ENCODE measurements around the gene TSSK6. TPM values are rescaled to one million over a fixed set of nuclear protein-coding genes. Genes with fewer than 3 reads are reported as not detected.

Gene TSSK6
- polyA plus RNA-seq, 1 donor (not counting 4 experiments of a cell fraction or from before 2014, with no cell fraction given): 0.47 TPM

DNA sequence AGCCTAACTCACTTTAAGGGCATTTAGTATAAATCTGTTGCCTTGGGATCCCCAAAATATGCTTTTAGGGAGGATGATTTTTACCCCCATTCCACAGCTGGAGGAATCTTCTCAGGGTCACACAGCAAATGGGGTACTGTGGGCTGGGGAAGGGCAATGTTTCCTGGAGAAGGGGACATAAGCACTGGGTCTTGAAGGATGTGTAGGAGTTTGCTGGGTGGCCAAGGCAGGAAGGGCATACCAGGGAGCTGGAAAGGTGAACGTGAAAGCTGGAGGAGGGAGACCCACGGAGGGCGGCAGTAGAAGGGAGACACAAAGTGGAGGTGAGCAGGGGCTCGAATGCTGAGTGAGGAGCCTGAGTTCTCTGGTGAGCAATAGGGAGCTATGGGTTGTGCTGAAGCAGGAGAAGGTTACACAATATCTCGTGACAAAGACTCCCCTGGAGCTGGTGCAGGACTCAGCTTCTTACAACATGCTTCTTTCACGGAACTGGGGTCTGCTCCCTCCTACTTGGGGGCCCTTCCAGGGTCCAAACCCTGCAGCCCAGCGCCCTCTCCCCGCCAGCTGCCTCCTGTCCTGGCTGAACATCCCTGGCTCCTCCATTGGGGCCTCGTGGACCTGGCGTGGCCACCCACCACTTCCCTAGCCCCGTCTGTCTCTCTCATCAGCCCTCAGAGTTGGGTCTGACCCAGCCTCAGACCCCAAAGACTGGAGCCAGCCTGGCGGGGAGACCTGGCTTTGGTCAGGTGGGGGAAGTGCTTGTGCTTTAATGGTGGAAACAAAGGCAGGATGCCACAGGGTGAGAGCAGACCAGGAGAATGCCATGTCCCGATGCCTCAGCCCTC, 33.8 kb upstream of the TSSK6 start:
- no peaks in the 10 kb centered on the region for H3K4me1 ChIP-seq (ENCODE audit: control insufficient read depth, extremely low read depth, insufficient read depth, low read length)
- dilution Hi-C loops (cut with MboI; ENCODE audit: extremely low pct_ligation_motif_present, low sequenced_read_pairs): no loop called here
- no peak overlapping the region for H3K9ac ChIP-seq (ENCODE audit: control insufficient read depth, extremely low read depth, insufficient read depth, low read length)
- no peaks in the 10 kb centered on the region for H3K9me3 ChIP-seq (ENCODE audit: control insufficient read depth, low read depth, low read length)
- no peaks in the 10 kb centered on the region for H4K20me1 ChIP-seq (ENCODE audit: control insufficient read depth, extremely low read depth, insufficient read depth, low read length)
- H3K27ac ChIP-seq (ENCODE audit: control insufficient read depth, insufficient read depth, low read length): no peak overlapping the region
- H3K27me3 ChIP-seq (ENCODE audit: control insufficient read depth, extremely low read depth, insufficient read depth, low read length): peaks cover 32% of the 10 kb centered on the region
- FAIRE-seq (no peak), DNase-seq (ENCODE audit: low read depth, low spot score) (no peak)
- no peaks in the 10 kb centered on the region for H3K79me2 ChIP-seq (ENCODE audit: control insufficient read depth, insufficient read depth, low read length)
- TF ChIP-seq CTCF (optimal IDR thresholded peaks at IDR 0.05 in 1 of 3, IDR thresholded peaks at IDR 0.05 in 1 of 3, conservative IDR thresholded peaks at IDR 0.05 in 1 of 3; ENCODE audit: extremely low read depth in 1 of 3, insufficient read depth in 2 of 3, low read length in 3 of 3) (no peak), EZH2 (IDR thresholded peaks at IDR 0.05; ENCODE audit: low read length) (no peak)
- H3K9me1 ChIP-seq (ENCODE audit: control insufficient read depth, extremely low read depth, insufficient read depth, low read length): no peaks in the 10 kb centered on the region
- no peak overlapping the region for H3K4me3 ChIP-seq (ENCODE audit: control insufficient read depth in 2 of 3, extremely low read depth in 1 of 3, insufficient read depth in 2 of 3, low read depth in 1 of 3, low read length in 3 of 3)
- H3K4me2 ChIP-seq (ENCODE audit: control insufficient read depth, extremely low read depth, insufficient read depth, low read depth, low read length): no peak overlapping the region
- no peak overlapping the region for H2AFZ ChIP-seq (ENCODE audit: control insufficient read depth, low read length)
- H3K36me3 ChIP-seq (ENCODE audit: control insufficient read depth in 2 of 2, extremely low read depth in 1 of 2, insufficient read depth in 2 of 2, low read length in 2 of 2): no peaks in the 10 kb centered on the region

GRCh38 chr19:19547674-19548336, 32.5 kb upstream of the TSSK6 start:
- dilution Hi-C loops (cut with MboI; ENCODE audit: extremely low pct_ligation_motif_present, low sequenced_read_pairs): no loop called here

More at GRCh38 chr19:19547674-19548336, 32.5 kb upstream of the TSSK6 start:
- no peaks in the 10 kb centered on the region for H3K9me3 ChIP-seq (ENCODE audit: control insufficient read depth, low read depth, low read length)
- H3K79me2 ChIP-seq (ENCODE audit: control insufficient read depth, insufficient read depth, low read length): no peaks in the 10 kb centered on the region
- FAIRE-seq (no peak), DNase-seq (ENCODE audit: low read depth, low spot score) (no peak)
- no peaks in the 10 kb centered on the region for H3K9me1 ChIP-seq (ENCODE audit: control insufficient read depth, extremely low read depth, insufficient read depth, low read length)
- TF ChIP-seq CTCF (optimal IDR thresholded peaks at IDR 0.05 in 1 of 3, IDR thresholded peaks at IDR 0.05 in 1 of 3, conservative IDR thresholded peaks at IDR 0.05 in 1 of 3; ENCODE audit: extremely low read depth in 1 of 3, insufficient read depth in 2 of 3, low read length in 3 of 3) (no peak), EZH2 (IDR thresholded peaks at IDR 0.05; ENCODE audit: low read length) (no peak)
- no peak overlapping the region for H2AFZ ChIP-seq (ENCODE audit: control insufficient read depth, low read length)
- no peaks in the 10 kb centered on the region for H3K4me1 ChIP-seq (ENCODE audit: control insufficient read depth, extremely low read depth, insufficient read depth, low read length)
- H3K9ac ChIP-seq (ENCODE audit: control insufficient read depth, extremely low read depth, insufficient read depth, low read length): no peak overlapping the region
- no peak overlapping the region for H3K27ac ChIP-seq (ENCODE audit: control insufficient read depth, insufficient read depth, low read length)
- H3K27me3 ChIP-seq (ENCODE audit: control insufficient read depth, extremely low read depth, insufficient read depth, low read length): peaks cover 32% of the 10 kb centered on the region
- H3K4me3 ChIP-seq (ENCODE audit: control insufficient read depth in 2 of 3, extremely low read depth in 1 of 3, insufficient read depth in 2 of 3, low read depth in 1 of 3, low read length in 3 of 3): no peak overlapping the region
- H4K20me1 ChIP-seq (ENCODE audit: control insufficient read depth, extremely low read depth, insufficient read depth, low read length): no peaks in the 10 kb centered on the region
- H3K36me3 ChIP-seq (ENCODE audit: control insufficient read depth in 2 of 2, extremely low read depth in 1 of 2, insufficient read depth in 2 of 2, low read length in 2 of 2): no peaks in the 10 kb centered on the region
- no peak overlapping the region for H3K4me2 ChIP-seq (ENCODE audit: control insufficient read depth, extremely low read depth, insufficient read depth, low read depth, low read length)
